HK-2 (cell line): ENCODE measurements around the gene RFPL3.
"Not testable (repeated sequence)": the region's sequence is repeated elsewhere in the genome, so short reads cannot be mapped to it uniquely, and the experiment has no call there.

Experiments used
- DNase-seq: peaks from one replicate; pipeline ENCODE4 v3.0.0-alpha.2; 2018; ENCODE audit not compliant: unreplicated experiment

The RFPL3 gene

DNA sequence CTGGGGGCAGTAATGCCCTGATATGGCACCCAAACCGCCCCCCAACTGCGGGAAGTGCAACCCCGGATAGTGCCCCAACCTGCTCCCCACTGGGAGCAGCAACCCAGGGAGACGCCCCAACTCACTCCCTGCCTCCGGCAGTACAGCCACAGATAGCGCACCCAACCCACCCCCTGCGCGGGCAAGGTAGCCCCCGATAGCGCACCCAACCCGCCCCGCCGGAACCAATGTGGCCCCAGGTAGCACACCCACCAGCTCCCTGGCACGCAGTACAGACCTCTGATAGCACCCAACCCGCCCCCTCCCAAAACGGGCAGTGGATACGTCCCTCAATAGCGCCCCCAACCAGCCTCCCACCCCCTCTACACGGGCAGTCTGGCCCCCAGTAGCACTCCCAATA, 3.8 kb upstream of the RFPL3 start:
- no peak for DNase-seq

DNA sequence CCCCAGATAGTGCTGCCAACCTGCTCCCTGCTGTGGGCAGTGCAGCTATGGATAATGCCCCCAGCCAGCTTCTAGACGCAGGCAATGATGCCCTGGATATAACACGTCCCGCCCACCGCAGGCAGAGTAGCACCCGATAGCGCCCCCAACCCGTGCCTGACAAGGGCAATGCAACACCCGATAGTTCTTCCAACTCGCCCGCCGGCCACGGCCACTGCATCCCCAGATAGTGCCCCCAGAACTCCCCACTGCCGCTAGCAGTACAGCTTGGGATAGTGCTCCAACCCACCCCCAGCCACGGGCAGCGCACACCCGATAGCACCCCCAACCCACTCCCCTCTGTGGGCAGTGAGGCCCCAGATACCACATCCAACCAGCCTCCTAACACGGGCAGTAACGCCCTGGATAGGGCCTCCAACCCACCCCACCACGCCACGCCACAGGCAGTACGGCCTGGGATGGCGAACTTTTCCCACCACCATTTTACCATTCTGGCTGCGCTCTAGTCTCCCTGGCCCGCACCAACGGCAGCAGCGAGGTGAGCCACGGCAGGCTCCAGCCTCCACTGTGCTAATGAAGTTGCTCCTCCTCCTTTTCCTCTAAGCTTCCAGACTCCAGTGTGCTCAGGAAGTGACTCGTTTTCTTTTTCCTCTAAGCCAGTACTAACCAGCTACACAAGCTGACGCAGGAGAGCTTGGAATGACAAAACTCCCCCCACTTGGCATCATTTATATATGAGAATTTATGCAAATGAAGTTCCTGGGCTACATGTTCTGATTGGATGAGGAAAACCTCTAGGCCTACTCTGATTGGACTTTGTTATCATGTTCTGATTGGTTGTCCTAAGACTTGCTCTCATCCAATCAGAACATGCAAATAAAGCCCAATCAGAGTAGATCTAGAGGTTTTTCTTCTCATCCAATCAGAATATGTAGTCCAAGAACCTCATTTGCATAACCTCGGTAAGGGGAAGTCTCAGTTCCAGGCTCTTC, 3.0 kb upstream of the RFPL3 start:
- no peak for DNase-seq

DNA sequence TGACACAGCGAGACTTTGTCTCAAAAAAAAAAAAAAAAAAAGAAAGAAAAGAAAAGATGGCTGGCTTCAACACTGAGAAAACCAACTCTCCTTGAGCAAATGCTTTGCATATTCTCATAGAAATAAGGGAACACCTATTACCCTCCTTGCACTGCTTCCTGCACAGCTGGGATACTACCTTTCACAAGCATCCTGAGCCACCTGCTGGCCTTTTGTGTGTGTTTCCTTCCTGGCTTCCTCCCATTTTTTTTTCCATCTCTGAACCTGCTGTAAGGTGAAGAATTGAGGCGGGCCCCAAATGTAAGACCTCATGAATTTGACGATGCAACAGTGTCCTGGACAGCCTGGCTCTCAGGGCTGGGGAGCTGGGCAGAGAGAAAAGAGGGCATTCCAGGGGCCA, 1.9 kb upstream of the RFPL3 start:
- DNase-seq = no peak

DNA sequence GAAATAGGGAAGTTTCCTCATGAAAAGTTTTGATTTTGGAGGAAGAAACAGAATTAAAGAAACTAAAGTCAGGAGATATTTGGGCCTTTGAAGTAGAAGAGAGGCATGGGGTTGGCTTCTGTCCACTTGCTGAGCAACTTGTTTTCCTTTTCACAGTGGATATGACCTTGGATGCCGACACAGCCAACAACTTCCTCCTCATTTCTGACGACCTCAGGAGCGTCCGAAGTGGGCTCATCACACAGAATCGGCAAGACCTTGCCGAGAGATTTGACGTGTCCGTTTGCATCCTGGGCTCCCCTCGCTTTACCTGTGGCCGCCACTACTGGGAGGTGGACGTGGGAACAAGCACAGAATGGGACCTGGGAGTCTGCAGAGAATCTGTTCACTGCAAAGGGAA, 2.4 kb downstream of the RFPL3 start:
- DNase-seq = not testable (repeated sequence)

DNA sequence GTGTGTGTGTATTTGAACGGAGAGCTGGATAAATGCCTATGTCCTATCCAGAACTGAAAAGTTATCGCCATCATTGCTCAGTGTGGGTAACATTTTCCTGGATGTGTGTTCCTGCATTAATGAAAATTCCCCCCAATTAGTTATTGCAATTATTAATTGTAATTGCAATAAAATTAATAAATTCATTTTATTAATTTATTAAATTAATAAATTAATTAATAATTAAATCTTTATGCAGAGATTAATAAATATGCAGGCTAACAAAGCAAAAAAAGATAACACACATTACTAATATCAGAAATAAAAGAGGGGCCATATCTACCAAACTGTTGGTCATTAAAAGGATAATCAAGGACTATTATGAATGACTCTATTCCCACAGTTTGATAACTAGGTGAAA, 3.6 kb downstream of the RFPL3 start:
- DNase-seq = no peak

DNA sequence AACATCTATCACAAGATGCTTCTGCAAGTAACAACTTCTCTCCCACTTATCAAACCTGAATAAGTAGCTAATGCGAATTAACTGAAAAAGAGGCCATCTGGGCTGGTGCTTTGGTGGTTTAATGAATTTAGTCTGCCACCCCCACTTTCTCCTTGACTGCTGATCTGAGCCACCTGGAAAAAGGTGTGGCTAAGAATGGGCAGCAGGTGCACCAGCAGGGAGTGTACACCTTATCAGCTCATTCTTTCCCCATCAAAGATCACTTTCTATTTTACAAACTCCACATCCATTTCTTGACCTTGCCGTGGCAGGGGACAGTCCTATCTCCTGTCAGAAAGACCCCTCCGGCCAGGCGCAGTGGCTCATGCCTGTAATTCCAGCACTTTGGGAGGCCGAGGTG, 6.5 kb downstream of the RFPL3 start:
- no peak for DNase-seq

DNA sequence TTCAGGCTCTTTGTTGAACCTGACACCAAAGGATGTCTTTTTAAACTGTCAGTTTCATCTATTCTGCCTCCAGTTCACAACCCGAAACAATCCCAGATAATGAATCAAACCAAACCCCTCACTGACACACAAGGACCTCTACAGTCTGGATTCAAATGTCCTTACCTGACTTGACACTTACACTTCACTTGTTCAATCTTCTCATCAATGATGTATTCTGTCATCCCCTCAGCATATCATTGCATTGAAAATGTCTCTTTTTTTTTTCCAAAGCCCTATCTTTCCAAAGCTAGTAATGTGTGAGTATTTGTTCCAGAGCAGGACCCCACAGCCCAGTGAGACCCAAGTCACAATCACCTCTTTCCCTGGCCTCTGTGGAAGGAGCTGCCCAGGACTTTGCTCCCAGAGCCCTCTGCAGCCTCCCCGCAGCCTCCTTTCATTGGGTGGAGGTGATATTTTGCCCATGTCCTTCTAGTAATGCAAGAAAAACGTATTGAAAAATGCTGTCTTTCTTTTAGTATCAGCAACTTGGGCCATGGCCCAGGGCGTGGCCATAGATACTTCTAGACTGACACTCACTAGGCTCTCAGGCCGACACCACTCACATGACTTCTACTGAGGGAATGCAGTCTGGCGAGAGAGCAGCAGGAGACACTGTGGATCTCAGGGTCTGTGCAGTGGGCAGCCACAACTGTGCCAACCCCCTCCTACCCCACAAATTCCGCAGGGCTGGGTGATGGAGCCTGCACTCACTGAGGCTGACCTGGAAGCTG, 18.2 kb downstream of the RFPL3 start:
- DNase-seq = no peak

DNA sequence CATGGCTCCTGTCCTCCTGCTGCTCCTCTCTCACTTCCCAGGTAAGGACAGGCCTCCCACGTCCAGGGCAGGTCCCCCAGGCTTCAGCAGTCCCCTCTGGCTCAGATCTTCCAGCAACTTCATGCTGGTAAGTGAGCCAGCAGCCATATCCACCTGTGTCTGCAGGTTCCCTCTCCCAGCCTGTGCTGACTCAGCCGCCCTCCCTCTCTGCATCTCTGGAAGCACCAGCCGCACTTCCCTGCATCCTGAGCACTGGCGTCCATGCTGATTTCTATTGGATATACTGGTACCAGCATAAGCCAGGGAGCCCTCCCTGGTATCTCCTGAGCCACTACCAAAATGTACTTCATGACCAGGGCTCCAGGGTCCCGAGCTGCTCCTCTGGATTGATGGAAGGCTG, 19.0 kb downstream of the RFPL3 start:
- DNase-seq = no peak

DNA sequence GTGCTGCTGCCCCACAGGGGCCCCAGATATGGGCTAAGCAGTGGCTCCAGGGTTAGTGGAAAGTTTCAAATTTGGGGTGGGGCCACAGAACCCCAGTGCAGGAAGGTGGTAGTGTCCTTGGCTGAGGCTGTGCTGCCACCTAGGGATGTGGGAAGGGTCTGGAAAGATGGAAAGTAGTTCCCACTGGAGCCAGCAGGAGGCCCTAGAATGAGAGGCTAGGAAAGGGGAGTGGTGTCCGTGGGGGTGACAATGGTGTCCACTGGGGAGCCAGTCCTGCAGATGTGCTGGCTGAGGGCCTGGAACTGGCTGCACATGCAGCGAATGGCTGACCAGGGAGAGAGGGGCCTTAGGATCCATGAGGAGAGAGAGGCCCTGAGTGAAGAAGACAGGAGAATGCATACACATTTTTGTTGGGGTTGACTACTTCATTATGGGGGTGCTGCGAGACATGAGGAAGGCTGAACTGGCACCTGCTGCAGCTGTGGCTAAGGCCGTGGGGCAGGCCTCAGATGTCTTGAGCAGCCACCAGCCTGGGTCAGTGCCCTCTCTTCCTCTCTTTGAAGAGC, 21.1 kb downstream of the RFPL3 start:
- peak; percentile 41 for DNase-seq

DNA sequence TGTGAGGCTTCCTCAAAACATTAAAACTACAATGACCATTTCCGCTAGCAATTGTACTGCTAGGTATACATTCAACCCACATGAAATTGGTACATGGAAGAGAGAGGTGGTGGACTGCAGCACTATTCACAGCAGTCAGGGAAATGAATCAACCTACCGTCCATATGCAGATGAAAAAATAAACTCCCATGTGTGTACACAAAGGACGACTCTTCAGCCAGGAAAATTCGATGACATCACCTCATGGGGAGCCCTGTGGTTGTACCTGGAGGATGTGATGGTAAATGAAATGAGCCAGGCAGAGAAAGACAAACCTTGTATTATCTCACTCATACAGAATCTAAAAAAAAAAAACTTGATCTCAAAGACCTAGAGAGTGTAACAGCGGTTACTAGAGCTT, 23.3 kb downstream of the RFPL3 start:
- DNase-seq = no peak

DNA sequence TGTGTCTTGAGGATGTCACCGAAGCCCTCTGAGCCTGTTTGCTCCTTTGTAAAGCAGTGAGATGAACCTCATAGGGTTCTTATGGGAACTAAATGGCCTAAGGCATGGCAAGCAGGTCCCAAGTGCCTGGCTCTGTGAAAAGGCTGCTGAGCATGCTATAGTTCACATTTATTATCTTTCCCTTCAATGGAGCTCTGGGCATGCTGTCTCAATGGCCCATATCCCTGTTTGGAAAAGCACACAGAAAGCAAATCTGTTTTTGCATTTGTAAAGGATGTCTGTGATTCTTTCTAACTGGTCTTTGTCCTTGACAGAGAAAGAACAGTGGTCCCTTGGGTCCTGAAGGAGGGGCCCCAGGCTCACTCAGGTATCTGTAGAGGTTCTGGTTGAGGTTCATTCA, 28.0 kb downstream of the RFPL3 start:
- DNase-seq = no peak

DNA sequence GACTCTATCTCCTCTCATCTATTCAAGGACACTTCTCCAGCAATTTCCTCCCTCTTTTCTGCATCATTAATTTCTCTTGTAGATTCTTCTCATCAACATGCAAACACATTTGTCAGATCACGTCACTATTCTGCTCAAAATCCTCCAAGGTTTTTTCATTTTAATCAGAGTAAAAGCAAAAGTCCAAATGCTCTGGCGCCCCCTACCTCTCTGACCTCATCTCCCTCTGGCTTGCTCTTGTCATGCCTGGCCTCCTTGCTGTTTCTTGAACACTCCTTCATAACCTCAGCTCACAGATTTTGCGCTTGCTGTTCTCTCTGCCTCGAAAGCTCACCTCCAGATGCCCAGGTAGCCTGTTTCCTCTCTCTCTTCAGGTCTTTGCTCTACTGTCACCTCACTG, 32.0 kb downstream of the RFPL3 start:
- DNase-seq = no peak

DNA sequence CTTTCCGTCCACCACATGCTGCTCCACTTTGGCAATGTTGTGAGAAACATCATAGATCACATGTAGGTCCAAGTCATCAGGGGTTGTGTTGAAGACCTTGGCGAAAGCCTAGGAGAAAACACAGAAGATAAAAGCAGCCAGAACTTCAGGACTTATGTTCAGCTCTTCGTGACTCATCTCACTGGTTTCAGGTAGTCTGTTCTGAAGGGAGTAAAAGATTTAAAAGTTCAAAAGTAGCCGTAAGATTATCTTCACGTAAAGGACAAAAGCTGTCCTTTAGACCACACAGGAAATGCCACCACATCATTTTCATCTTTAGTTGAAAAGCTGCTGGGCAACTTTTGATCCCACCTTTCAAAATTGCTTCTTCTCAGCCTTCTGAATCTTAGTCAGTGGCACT, 37.4 kb downstream of the RFPL3 start:
- DNase-seq = no peak

DNA sequence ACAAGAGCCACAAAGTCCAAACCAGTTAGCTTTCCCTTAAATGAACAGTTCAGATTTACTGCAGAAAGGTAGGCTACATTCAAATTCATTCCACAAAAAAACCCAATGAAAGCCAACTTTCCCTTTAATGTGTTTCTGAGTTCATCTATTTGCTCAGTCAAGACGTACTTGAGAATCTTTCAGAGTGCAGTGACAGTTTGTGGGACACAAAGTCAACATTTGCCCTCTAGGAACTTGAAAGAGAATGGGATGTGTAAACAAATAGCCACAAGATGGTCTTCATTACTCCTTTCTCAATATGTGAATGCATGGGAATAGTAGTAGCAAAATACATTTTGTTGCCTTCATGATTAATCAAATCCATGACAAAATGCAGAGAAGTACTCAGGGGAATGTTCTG, 38.6 kb downstream of the RFPL3 start:
- DNase-seq = no peak

DNA sequence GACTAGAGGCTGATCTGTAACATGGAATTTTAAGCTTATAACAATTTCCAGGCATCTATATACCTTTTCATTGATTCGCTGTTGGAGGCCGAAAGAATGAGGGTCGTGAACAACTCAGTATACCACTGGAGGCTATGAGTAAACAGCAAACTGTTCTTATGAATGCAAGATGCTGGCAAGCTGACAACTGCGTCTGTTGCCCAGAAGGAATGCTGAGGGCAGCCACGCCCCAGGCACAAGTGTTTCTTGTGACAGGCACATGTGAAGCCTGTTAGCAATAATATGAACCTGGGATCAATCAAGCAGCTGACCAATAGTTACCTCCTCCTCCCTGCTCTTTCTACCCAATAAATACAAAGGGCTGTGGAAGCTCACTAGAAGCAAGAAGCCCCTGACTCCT, 39.1 kb downstream of the RFPL3 start:
- DNase-seq = no peak

DNA sequence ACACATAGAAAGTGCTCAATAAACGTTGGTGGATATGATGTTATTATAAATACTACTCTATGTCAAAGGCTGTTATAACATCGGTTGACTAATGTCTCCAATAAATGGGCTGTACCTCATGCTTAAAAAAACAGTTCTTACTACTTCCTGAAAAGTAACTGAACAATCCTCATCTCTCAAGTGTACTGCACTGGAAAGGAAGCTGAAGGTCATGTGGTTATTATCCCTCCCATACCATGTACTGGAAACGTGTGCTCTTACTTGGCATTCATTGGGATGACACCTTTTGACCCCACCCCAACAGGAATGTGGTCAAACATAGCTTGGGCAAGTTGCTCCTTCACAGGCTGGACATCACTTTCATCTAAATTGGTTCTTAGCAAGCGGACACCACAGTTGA, 43.8 kb downstream of the RFPL3 start:
- DNase-seq = no peak

DNA sequence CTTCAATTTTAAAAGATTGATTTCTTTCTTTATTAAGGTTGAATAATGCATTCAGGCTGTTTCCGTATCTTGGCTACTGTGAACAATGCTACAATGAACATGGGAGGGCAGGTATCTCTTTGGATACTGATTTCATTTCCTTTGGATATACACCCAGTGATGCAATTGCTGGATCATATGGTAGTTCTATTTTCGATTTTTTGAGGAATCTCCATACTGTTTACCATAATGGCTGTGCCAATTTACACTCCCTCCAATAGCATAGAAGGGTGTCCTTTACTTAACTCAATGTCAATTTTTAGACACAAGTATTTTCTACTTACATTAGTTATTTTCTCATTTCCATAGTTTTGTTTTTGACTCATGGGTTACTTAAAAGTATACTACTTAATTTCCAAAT, 46.4 kb downstream of the RFPL3 start:
- no peak for DNase-seq

DNA sequence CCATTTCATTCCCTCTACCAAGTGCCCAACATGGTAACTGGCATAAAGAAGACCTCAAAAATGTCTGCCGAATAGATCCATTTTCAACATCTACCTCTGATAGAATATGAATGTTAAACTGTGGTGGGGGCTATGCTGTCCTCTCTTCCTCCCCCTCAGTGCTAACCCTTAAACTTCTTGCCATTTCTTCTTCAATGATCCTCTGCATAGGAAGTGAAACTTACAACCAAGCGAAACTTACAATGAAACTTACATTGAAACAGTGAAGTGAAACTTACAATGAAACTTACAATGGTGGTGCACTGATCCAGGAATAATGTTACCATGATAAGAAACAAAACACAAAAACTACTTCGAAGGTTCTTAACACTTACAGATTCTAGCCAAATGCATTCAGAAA, 49.6 kb downstream of the RFPL3 start:
- no peak for DNase-seq

DNA sequence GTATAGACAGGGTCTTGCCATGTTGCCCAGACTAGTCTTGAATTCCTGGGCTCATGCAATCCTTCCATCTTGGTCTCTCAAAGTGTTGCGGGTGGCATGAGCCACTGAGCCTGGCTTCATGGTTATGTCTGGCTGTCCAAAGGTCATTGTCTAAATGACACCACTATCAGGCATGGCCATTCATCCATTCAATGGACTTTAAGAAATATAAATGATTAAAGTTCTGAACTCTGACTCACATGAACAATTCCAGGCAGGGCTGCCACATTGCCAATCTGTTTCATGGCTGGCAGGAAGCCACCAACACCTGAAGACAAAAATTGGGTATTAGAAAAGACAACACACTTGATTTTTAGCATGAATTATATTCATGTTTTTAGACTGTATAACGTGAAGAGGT, 50.3 kb downstream of the RFPL3 start:
- no peak for DNase-seq

DNA sequence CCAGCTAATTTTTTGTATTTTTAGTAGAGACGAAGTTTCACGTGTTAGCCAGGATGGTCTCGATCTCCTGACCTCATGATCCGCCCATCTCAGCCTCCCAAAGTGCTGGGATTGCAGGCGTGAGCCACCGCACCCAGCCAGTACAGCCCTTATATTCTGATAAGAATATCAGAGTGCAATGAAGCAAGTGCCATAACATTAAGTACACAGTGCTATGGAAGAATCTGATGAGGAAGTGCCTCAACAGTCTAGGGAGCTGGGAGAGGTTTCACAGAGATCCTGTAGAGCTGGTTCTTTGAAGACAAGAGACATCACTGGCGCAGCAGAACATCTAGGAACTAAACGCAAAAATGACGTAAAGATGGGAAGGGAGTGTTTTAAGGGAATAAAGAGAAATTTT, 52.3 kb downstream of the RFPL3 start:
- DNase-seq = no peak

DNA sequence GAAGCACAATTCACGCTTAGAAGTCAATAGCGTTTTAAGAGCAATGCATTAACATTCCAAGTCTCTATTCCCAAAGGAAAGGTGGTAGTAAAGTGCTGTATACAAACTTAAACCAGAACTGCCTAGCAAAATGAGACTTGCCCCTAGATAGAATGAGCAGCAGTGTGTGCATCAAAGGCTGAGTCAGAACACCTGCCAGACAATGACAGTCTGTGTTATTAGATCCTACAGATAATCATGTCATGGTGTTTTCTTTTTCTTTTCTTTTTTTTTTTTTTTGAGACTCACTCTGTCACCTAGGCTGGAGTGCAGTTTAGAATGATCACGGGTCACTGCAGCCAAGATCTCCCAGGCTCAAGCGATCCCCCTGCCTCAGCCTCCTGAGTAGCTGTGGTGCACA, 52.8 kb downstream of the RFPL3 start:
- no peak for DNase-seq
